Gastrocnemius medialis (tissue), 4 donors: ENCODE results near the gene LMBR1.

Source experiments
- CTCF ChIP-seq, 5 experiments: fragments of 450-650 bp in 3 of 5; fragments of 200-600 bp in 2 of 5; sonication (generic) in 2 of 5; IDR thresholded peaks in 4 of 5; conservative IDR thresholded peaks in 1 of 5; 1 replicate in 4 of 5; 2 replicates in 1 of 5; pipeline ENCODE4 v1.5.1; 2016 to 2019; ENCODE audit warnings: antibody characterized with exemption in 5 of 5, mild to moderate bottlenecking in 3 of 5, moderate library complexity in 3 of 5
- POLR2A ChIP-seq, 2 donors: fragments of 450-650 bp; IDR thresholded peaks; one replicate each; pipeline ENCODE4 v1.6.1; 2017; ENCODE audit warnings: antibody characterized with exemption in 2 of 2, mild to moderate bottlenecking in 2 of 2, moderate library complexity in 2 of 2

- TF ChIP-seq CTCF (IDR thresholded peaks at IDR 0.05 in 4 of 5, conservative IDR thresholded peaks at IDR 0.05 in 1 of 5) = no peak
- no peak for TF ChIP-seq POLR2A (IDR thresholded peaks at IDR 0.05)
Measured at GRCh38 chr7:156840134-156840533, 52.8 kb downstream of the LMBR1 start.
